HUES48 (cell line): Measurements from ENCODE around the gene C12orf57.

Source experiments
- H3K27ac ChIP-seq: one replicate; pipeline ENCODE4 v1.7.0; 2013; ENCODE audit warnings: low read depth, low read length, inconsistent platforms
- H3K27me3 ChIP-seq: 2 replicates; pipeline ENCODE4 v1.6.1; 2013; ENCODE audit warnings: mild to moderate bottlenecking, low read length; ENCODE audit not compliant: control insufficient read depth, insufficient read depth
- H3K36me3 ChIP-seq: 2 replicates; pipeline ENCODE4 v1.6.1; 2013; ENCODE audit warnings: low read length; ENCODE audit not compliant: control insufficient read depth, insufficient read depth
- H3K4me1 ChIP-seq: 2 replicates; pipeline ENCODE4 v1.6.1; 2013; ENCODE audit warnings: mild to moderate bottlenecking, low read length; ENCODE audit not compliant: control insufficient read depth, insufficient read depth
- H3K4me3 ChIP-seq: 2 replicates; pipeline ENCODE4 v1.5.1; 2013; ENCODE audit warnings: mild to moderate bottlenecking, low read depth, low read length
- H3K9ac ChIP-seq: 2 replicates; pipeline ENCODE4 v1.6.1; 2013; ENCODE audit warnings: mild to moderate bottlenecking, low read depth, low read length, moderate library complexity
- H3K9me3 ChIP-seq: 2 replicates; pipeline ENCODE4 v1.6.1; 2013; ENCODE audit warnings: low read length; ENCODE audit not compliant: control insufficient read depth, insufficient read depth

Gene C12orf57

GRCh38 chr12:6909421-6910145, 34.2 kb upstream of the C12orf57 start:
- no peaks in the 10 kb centered on the region for H3K36me3 ChIP-seq
- peaks cover 10% of the 10 kb centered on the region for H3K27me3 ChIP-seq
- no peak overlapping the region for H3K27ac ChIP-seq
- peaks cover 9% of the 10 kb centered on the region for H3K4me1 ChIP-seq
- H3K9me3 ChIP-seq = no peaks in the 10 kb centered on the region
- H3K4me3 ChIP-seq = no peak overlapping the region
- H3K9ac ChIP-seq = no peak overlapping the region

- Histone ChIP-seq H3K9ac (no peak overlapping the region), H3K27ac (no peak overlapping the region), H3K4me3 (no peak overlapping the region), H3K27me3 (peaks cover 6% of the 10 kb centered on the region), H3K9me3 (no peaks in the 10 kb centered on the region), H3K36me3 (peaks cover 17% of the 10 kb centered on the region), H3K4me1 (peaks cover 12% of the 10 kb centered on the region)
Measured at GRCh38 chr12:6912164-6912935, 31.5 kb upstream of the C12orf57 start.

- Histone ChIP-seq H3K27ac (peak within 1 kb of the TSS; percentile 10), H3K27me3 (peaks cover 6% of the 10 kb centered on the region), H3K9ac (no peak within 1 kb of the TSS), H3K4me1 (peaks cover 12% of the 10 kb centered on the region), H3K4me3 (peak within 1 kb of the TSS; percentile 73), H3K36me3 (peaks cover 30% of the 10 kb centered on the region), H3K9me3 (no peaks in the 10 kb centered on the region)
Measured at GRCh38 chr12:6914246-6914946, 29.4 kb upstream of the C12orf57 start, which contains the start of gene ENO2. ENO2 (plus strand) TSS chr12:6914580; CDS start chr12:6915833, 1,253 bp downstream.

GRCh38 chr12:6914947-6915788, 28.7 kb upstream of the C12orf57 start:
- no peak overlapping the region for H3K9ac ChIP-seq
- H3K4me1 ChIP-seq = peaks cover 12% of the 10 kb centered on the region
- peaks cover 38% of the 10 kb centered on the region for H3K36me3 ChIP-seq
- H3K9me3 ChIP-seq = no peaks in the 10 kb centered on the region
- peaks cover 6% of the 10 kb centered on the region for H3K27me3 ChIP-seq
- peak overlapping the region; percentile 10 for H3K27ac ChIP-seq
- peak overlapping the region; percentile 73 for H3K4me3 ChIP-seq

- Histone ChIP-seq H3K27ac (no peak overlapping the region), H3K9me3 (no peaks in the 10 kb centered on the region), H3K4me1 (peaks cover 12% of the 10 kb centered on the region), H3K4me3 (peak overlapping the region; percentile 73; the same call in 1 of the 2 replicates), H3K36me3 (peaks cover 41% of the 10 kb centered on the region), H3K9ac (no peak overlapping the region), H3K27me3 (peaks cover 6% of the 10 kb centered on the region)
Measured at GRCh38 chr12:6915789-6916285, 28.0 kb upstream of the C12orf57 start.

- no peak overlapping the region for H3K4me3 ChIP-seq
- H3K27ac ChIP-seq = no peak overlapping the region
- H3K36me3 ChIP-seq = peaks cover 48% of the 10 kb centered on the region
- H3K9ac ChIP-seq = no peak overlapping the region
- H3K27me3 ChIP-seq = peaks cover 6% of the 10 kb centered on the region
- no peaks in the 10 kb centered on the region for H3K9me3 ChIP-seq
- peaks cover 12% of the 10 kb centered on the region for H3K4me1 ChIP-seq
Measured at GRCh38 chr12:6916426-6917200, 27.2 kb upstream of the C12orf57 start.

- H3K4me3 ChIP-seq = no peak overlapping the region
- H3K36me3 ChIP-seq = peaks cover 59% of the 10 kb centered on the region
- no peak overlapping the region for H3K9ac ChIP-seq
- no peaks in the 10 kb centered on the region for H3K9me3 ChIP-seq
- H3K27ac ChIP-seq = no peak overlapping the region
- peaks cover 12% of the 10 kb centered on the region for H3K4me1 ChIP-seq
- H3K27me3 ChIP-seq = peaks cover 3% of the 10 kb centered on the region; the same call in 1 of the 2 replicates
Measured at GRCh38 chr12:6917491-6918231, 26.2 kb upstream of the C12orf57 start.

GRCh38 chr12:6919588-6919987, 24.2 kb upstream of the C12orf57 start:
- no peak overlapping the region for H3K9ac ChIP-seq
- H3K27ac ChIP-seq = no peak overlapping the region
- H3K4me3 ChIP-seq = no peak overlapping the region
- H3K36me3 ChIP-seq = peaks cover 70% of the 10 kb centered on the region
- no peaks in the 10 kb centered on the region for H3K27me3 ChIP-seq
- peaks cover 10% of the 10 kb centered on the region for H3K4me1 ChIP-seq
- no peaks in the 10 kb centered on the region for H3K9me3 ChIP-seq

- peaks cover 22% of the 10 kb centered on the region for H3K4me1 ChIP-seq
- no peaks in the 10 kb centered on the region for H3K27me3 ChIP-seq
- H3K9me3 ChIP-seq = no peaks in the 10 kb centered on the region
- no peak overlapping the region for H3K4me3 ChIP-seq
- peaks cover 61% of the 10 kb centered on the region for H3K36me3 ChIP-seq
- H3K27ac ChIP-seq = no peak overlapping the region
- no peak overlapping the region for H3K9ac ChIP-seq
Measured at GRCh38 chr12:6921539-6921938, 22.3 kb upstream of the C12orf57 start.
